ENCODE data around the gene GNG8. TPM values are rescaled to one million over a fixed set of nuclear protein-coding genes. Genes with fewer than 3 reads are reported as not detected.

Gene GNG8
- total RNA-seq, 4 donors from 2014 or later, result not detected

GRCh38 chr19:46598372-46598917 lies 37.6 kb downstream of the GNG8 start:
- DNase-seq, result no peak
- H3K27me3 ChIP-seq, result no peaks in the 10 kb centered on the region
- H3K36me3 ChIP-seq, result no peaks in the 10 kb centered on the region
- no peaks in the 10 kb centered on the region for H3K9me3 ChIP-seq
- no peak for TF ChIP-seq POLR2A (IDR thresholded peaks at IDR 0.05)
- TF ChIP-seq CTCF (IDR thresholded peaks at IDR 0.05), result no peak
- H3K27ac ChIP-seq, result no peak overlapping the region
- H3K4me3 ChIP-seq, result no peak overlapping the region
- H3K4me1 ChIP-seq, result peaks cover 0 to 13% (median 3%) of the 10 kb centered on the region in 4 donors

- H3K9me3 ChIP-seq, result no peaks in the 10 kb centered on the region
- H3K4me1 ChIP-seq, result no peaks in the 10 kb centered on the region
- no peaks in the 10 kb centered on the region for H3K36me3 ChIP-seq
- TF ChIP-seq CTCF (IDR thresholded peaks at IDR 0.05) (no peak), POLR2A (IDR thresholded peaks at IDR 0.05) (no peak)
- H3K27ac ChIP-seq, result no peak overlapping the region
- no peak for DNase-seq
- H3K4me3 ChIP-seq, result no peak overlapping the region
- no peaks in the 10 kb centered on the region for H3K27me3 ChIP-seq
Observed at GRCh38 chr19:46596008-46596407, 40.0 kb downstream of the GNG8 start.

- TF ChIP-seq CTCF (IDR thresholded peaks at IDR 0.05) (no peak), POLR2A (IDR thresholded peaks at IDR 0.05) (no peak)
- no peaks in the 10 kb centered on the region for H3K36me3 ChIP-seq
- no peak for DNase-seq
- no peak overlapping the region for H3K4me3 ChIP-seq
- no peaks in the 10 kb centered on the region for H3K9me3 ChIP-seq
- no peaks in the 10 kb centered on the region for H3K27me3 ChIP-seq
- H3K27ac ChIP-seq, result no peak overlapping the region
- H3K4me1 ChIP-seq, result no peaks in the 10 kb centered on the region
Observed at GRCh38 chr19:46591870-46592269, 44.1 kb downstream of the GNG8 start.

GRCh38 chr19:46591254-46591653 lies 44.7 kb downstream of the GNG8 start:
- Histone ChIP-seq H3K27ac (no peak overlapping the region), H3K9me3 (no peaks in the 10 kb centered on the region), H3K27me3 (no peaks in the 10 kb centered on the region), H3K4me1 (no peaks in the 10 kb centered on the region), H3K36me3 (no peaks in the 10 kb centered on the region), H3K4me3 (no peak overlapping the region)
- no peak for TF ChIP-seq POLR2A (IDR thresholded peaks at IDR 0.05)
- TF ChIP-seq CTCF (IDR thresholded peaks at IDR 0.05), result no peak
- DNase-seq, result no peak

- no peaks in the 10 kb centered on the region for H3K9me3 ChIP-seq
- H3K4me1 ChIP-seq, result no peaks in the 10 kb centered on the region
- H3K36me3 ChIP-seq, result no peaks in the 10 kb centered on the region
- no peaks in the 10 kb centered on the region for H3K27me3 ChIP-seq
- H3K4me3 ChIP-seq, result no peak overlapping the region
- TF ChIP-seq POLR2A (IDR thresholded peaks at IDR 0.05) (no peak), CTCF (IDR thresholded peaks at IDR 0.05) (no peak)
- DNase-seq, result peak in 1 of 3 donors; percentile 10
- H3K27ac ChIP-seq, result no peak overlapping the region
Observed at GRCh38 chr19:46587861-46588260, 48.1 kb downstream of the GNG8 start.

- Histone ChIP-seq H3K4me1 (no peaks in the 10 kb centered on the region), H3K27ac (no peak overlapping the region), H3K9me3 (no peaks in the 10 kb centered on the region), H3K27me3 (no peaks in the 10 kb centered on the region), H3K4me3 (no peak overlapping the region), H3K36me3 (no peaks in the 10 kb centered on the region)
- DNase-seq, result no peak
- no peak for TF ChIP-seq POLR2A (IDR thresholded peaks at IDR 0.05)
- no peak for TF ChIP-seq CTCF (IDR thresholded peaks at IDR 0.05)
Observed at GRCh38 chr19:46586294-46586693, 49.7 kb downstream of the GNG8 start.

All from Peyer's patch (tissue), 4 donors.